ENCODE data around the gene DHX8. TPM values are rescaled to one million over a fixed set of nuclear protein-coding genes. Genes with fewer than 3 reads are reported as not detected.

Gene DHX8
- total RNA-seq, 1 donor from 2014 or later, result 58.6 TPM

DNA sequence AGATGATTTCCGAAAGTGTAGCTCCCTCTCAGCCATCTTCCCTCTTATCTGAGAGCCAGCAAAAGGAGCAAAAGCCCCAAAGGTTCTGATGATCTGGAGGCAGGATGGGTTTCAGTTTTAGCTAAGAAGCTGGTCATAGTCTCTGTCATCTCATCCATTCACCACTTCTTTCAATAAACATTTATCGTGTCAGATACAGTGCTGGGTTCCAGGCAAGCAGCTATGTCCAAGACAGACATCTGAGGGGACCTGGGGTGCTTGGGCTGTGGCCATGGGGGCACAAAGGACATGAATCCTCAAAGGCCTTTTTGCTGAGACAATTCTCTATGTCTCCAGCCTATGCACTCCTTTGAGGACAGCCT is 63.4 kb downstream of the DHX8 start:
- DNase-seq (ENCODE audit: low spot score), result no peak

DNA sequence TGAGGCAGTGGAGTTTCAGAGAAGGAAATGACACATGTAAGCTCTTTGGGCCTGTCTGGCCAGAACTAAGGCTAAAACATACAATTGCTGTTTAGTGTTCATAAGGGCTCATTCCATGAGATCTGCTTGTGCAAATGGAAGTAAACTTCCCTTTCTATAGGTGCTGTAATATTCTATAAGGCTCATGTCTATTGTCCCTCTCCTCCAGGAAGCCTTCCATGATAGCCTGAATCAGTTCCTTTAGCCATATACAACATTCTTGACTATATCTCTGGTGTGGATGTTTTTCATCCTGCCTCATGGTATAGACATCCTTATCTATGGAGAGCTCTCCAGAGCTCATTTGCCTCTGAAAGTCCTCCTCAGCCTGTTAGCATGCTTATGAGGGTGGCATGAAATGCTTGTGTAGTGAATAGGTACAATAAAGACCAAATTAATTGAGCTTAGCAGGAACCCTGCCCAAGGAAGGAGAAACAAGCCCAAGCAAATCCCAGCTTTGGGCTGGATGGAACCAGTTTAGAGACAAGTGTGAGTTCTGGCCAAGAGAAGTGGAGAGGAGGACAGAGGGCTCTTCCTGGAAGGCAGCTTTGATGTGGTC is 64.0 kb downstream of the DHX8 start:
- DNase-seq (ENCODE audit: low spot score), result no peak

DNA sequence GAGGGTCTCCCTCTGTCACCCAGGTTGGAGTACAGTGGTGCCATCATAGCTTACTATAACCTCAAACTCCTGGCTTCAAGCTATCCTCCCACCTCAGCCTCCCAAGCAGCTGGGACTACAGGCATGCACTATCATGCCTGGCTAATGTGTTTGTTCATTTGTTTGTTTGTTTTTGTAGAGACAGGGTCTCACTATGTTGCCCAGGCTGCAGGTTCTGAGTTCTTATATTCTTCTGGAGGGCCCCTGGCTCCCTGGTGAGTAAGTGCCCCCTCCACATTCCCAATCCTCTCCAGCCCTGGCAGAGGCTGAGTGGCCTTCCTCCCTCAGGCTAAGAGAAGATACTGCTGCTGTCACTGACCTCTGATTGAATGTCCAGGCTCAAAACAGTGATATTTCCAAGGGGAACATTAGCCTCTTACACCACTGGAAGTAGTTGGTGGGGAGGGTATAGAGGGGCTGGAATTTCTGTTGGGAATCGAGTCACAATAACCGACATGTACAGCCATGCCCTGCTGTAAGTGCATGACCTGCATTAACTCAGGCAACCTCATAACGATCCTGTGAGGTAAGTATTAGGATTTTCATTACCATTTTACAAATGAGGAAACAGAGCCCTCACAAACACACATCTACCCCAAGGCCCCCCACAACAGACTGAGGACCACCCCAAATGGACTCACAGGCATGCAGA is 65.1 kb downstream of the DHX8 start:
- DNase-seq (ENCODE audit: low spot score), result no peak

DNA sequence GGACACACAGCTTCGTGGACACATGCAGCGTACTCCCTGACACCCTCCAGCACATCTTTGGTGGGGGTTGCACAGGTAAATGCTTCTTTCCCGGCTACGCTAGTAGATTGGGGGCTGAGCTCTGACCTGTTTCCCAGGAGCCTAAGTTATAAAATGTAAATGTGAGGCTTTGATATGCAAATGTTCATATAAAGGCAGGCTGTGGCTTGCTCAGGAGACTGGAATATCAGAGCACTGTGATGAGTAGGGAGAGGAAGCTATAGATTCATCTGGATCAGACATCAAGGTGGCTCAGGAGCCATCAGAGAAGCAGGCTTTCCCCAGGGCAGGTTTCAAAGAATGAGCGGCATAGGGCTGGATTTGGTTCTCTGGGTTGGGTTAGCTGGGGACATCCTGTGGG is 65.7 kb downstream of the DHX8 start:
- no peak for DNase-seq (ENCODE audit: low spot score)

DNA sequence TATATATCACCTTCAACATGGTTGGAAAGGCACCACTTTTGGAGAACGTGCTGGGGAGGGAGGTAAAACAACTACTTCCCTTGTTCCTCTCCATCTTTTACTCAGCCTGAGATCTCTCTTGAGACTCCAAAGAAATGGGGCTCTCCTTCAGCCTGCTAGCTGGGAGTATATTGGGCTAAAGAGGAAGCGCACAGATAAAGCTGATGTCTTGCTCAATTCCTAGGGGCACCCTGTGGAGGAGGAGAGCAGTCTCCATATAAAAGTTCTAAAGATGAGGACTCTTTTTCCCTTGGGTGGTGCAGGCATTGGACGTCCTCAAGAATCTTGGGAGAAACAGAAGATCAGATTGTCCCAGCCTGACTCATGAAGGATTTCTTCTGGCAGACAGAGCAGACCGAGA is 67.0 kb downstream of the DHX8 start:
- DNase-seq (ENCODE audit: low spot score), result no peak

DNA sequence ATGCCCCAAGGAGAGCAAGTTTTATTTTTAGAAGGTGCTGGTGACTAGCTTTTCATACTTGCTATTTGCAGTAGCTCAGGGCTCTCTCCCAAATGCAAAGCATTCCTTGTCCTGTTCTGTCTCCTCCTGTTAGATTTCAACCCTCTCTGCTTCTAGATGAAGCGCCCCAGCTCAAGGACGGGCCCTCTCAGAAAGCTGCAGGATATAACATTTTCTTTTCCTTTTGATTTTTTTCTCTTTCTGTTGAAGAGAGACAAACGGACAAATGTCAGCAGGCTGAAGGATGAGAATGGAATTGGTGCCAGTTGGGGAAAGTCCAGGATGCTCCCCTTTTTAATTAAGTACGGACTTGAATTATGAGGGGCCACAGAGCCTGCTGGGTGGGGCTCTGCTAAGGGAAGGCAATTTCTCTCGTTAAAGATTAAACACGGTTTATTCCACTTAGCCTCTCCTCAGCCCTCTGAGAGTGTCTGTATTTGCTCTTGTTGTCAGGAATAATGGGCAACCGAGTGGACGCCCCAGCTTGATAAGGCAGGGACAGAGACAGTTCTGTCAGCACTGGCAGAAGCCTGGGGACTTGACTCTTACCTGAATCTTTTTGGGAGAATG is 68.6 kb downstream of the DHX8 start:
- no peak for DNase-seq (ENCODE audit: low spot score)

DNA sequence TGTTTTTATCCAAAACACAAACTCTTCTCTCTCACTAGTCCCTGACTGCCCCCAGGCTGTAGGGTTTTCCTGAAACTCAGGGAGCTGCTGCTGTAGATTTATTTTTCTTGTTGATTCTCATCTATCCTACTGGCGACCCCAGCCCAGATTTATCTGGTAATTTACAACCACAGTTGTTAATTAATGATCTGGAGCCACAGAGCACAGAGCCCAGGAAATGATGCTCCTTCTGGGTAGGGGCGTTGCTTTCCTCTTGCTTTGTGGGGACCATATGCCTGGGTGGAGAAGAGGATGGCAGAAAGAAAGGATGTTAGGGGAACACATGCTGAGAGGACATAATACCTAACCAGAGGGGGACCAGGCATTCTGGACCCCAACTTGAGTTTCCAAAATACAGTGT is 69.8 kb downstream of the DHX8 start:
- DNase-seq (ENCODE audit: low spot score), result no peak

DNA sequence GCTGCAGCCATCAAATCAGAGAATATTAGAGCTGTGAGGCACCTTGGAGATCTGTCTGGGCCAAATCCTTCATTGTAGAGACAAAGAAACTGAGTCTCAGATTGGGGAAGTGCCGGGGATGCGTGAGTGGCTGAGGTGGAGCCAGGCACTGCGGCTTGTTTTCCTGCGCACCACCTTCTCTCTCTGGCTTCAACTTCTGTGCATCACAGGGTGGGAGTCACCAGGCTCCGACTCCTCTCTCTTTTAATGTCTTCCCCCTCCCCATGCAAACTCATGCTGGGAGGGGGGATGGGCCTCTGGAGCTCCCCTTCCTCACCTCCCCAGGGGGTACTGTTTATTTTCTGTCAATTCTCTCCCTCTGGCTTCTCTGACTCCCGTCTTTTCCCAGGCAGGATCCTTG is 71.1 kb downstream of the DHX8 start:
- no peak for DNase-seq (ENCODE audit: low spot score)

DNA sequence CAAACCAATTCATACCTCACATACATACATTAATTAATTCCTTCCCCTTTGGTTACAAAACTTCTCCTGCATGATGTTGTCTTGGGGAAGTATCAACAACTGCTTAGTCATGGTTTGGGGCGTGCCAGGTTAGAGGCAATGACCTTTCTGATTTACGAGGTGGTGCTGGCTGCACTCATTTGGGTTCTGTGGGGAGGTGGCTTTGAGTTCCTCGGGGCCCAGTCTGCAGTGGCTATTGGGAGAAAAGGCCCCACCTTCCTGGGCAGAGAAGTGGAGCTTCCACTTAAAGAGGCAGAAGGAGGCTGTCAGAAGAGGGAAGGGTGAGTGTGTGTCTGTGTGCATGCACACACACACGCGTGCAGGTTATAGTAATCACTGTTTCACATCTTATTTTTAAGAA is 72.5 kb downstream of the DHX8 start:
- DNase-seq (ENCODE audit: low spot score), result peak; percentile 62

DNA sequence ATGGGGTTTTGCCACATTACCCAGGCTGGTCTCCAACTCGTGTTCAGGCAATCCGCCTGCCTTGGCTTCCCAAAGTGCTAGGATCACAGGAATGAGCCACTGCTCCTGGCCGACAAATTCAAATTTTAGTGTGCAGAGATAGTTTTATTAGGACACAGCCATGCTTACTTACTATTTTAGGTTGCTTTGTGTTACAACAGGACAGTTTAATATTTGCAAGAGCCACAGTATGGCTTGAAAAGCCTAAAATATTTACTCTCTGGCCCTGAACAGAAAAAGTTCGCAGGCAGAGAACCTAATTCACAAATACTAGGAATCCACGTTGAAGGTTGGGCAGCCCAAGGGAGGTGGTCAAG is 75.0 kb downstream of the DHX8 start:
- no peak for DNase-seq (ENCODE audit: low spot score)

DNA sequence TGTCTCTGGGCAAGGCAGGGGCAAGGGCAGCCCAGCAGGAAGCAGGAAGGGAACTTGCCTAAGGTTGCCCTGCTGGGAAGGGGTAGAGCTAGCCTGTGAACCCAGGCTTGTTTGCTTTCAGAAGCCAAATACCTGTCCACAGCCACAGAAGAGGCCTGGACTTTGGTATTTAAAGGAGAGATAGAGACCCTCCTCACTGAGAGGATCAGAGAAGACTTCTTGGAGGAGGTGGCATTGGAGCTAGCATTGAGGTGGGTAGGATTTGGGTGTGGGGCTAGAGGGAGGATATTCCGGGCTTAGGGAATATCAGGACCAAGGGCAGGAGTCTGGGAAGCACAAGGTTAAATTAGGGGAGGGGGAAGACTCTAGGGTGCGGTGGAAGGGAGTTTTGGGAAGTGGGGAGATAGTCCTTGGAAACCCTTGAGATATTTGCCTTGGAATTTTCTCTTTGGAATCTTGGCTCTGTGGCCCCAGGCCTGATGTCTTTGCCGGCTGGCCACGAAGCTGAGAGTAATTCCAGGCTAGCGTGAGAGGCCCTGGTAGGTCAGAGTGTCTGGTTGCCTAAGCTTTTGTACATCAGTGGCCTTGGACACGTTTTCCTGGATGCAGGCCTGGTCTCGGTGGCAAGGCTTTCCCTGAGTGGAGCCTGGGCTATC is 75.5 kb downstream of the DHX8 start:
- DNase-seq (ENCODE audit: low spot score), result no peak

DNA sequence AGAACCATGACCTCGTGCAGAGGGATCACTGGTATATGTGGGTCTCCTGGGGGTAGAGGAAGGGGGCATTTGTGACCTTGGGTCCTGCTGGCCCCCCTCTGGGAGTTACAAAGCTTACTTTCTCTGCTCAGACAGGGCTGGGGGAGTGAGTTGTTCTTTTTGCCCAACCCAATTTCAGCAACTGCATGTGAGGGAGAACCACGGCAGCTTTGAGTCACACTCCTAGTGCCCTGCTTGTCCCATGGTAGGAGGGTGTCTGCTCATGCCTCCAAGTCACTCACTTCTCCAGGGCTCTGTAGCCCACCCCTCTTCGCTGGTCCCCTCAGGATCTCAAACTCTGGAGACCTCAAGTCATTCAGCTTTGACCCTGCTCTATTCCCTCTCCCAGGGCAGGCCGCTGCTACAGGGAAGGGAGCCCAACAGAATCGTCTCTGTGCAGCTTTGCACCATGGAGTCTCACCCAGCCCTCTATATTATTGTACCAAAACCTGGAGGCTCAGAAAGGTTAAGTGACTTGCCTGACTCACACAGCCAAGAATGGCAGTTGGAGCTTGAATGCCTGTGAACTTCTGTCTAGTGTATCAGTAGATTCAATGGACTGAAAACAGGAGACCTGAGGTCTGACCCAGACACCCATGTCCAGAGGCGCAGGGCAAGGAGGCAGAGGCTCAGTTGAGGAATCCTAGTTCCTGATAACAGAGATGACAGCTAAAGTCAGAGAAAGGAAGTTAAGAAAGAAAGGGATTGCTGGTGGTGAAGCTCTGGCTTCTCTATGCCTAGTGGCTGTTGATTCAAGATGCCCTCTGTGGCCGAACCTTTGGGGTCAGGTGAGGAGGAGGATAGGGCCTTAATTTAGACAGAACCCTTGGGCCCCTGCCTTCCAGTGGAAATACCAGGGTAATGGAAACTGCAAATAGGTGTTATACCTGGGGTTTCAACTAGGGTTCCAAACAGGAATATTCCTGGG is 77.0 kb downstream of the DHX8 start:
- no peak for DNase-seq (ENCODE audit: low spot score)

DNA sequence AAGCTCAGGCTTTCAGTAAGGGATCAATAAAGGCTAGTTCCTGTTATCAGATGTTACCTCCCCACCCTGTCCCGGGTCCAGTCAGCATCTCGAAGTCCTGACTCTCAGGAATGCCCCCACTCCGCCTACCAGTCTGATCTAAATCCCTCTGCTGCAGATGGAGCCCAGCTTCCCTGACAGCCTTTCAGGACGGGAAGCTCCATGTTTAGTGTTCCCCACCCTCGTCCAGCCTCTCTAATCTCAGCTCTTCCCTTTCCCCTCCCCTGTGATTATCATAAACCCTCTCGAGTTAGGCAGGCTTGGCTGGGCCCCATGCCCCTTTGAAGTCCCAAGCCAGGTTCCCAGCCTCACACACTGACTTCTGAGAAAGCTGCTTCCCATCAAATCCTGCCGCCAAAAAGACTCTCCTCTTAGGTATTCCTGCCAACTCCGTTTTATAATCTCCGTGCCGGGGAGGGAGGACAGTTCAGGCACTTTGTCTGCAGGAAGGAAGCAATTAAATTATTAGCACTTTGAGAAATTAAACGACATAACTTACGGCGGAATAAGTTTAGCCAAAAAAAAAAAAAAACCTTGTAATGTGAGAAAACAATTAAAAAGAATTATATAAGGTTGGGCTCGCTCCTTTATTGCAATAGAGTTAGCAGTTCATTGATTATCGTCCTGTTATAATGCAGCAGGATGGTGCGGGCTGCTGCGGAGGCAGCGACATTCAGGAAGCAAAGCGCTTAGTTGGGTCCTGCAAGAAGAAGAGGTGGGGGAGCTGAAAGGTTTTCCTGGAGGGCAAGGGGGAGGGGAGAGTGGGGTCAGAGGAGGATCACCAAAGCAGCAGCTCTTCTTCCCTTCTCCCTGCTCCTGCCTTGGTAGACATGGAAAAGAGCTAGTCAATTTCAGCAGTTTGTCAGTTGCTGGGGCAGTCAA is 79.2 kb downstream of the DHX8 start:
- no peak for DNase-seq (ENCODE audit: low spot score)

DNA sequence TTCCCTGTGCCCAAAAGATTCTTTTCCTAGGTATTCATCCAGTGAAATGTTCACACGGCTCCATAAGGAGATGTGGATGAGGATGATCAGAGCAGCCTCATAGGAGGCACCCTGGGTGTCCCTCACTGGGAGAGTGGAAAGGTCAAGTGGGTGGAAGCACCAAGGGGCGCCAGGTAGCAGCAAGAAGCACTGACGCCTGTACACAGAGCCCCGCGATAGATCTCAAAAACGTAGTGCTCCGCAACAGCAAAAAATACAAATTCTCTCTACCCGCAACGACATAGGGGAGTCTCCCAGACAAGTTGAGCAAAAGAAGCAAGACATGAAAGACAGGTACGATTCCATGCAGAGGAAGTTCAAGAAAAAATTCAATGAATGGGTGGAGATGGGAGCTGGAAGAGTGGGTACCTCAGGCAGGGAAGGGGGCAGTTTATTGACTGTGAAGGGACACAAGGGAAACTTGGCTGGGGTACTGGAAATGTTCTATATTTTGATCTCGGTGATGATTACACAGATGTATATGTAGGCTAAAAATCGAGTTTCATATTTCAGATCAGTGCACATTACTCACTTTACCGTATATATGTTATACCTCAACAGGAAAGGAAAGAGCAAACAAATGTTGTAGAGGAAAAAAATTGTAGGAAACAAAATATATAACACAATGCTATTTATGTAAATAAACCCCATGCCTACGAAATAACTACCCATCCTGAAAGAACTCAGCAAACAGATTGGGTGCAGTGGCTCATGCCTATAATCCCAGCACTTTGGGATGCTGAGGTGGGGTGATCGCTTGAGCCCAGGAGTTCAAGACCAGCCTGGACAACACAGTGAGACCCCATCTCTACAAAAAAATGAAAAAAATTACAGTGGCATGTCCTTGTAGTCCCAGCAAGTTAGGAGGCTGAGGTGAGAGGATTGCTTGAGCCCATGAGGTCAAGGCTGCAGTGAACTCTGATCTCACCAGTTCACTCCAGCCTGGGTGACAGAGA is 80.1 kb downstream of the DHX8 start:
- no peak for DNase-seq (ENCODE audit: low spot score)

DNA sequence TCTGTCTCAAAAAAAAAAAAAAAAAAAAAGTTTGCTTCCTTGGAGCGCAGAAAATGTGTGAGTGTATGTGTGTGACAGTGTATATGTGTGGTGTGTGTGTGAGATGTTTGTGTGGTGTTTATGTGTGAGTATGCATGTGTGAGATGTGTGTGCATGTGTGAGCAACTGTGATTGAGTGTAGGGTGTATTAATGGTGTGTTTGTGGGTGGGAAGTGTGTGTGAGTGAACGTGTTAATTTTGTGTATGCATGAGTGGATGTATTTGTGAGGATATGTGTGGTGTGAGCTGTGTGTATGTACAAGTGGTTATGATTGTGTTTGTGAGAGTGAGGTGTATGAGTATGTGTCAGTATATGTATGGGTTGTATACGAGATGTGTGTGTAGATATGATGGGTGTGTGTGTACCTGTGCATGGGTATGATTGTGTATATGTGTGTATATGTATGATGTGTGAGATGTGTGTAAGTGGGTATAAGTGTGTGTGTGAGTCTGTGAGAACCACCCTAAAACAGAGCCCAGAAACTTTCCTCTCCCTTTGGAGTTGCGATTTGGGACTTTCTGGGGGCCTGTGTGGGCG is 84.8 kb downstream of the DHX8 start:
- no peak for DNase-seq (ENCODE audit: low spot score)

DNA sequence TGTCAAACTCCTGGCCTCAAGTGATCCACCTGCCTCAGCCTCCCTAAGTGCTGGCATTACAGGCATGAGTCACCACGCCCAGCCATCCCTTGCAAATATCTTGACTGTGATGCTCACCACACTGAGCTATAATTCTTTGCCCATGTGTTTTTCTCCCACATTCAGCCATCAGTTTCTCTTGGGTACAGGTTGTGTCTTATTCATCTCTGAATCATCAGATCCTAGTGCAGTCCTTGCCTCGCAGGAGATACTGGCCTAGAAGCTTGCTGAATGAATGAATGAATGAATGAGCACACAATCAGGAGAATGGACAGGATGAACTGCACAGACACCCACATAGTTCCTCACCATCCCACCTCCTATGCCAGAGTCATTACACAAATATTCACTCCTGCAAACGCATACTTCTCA is 86.7 kb downstream of the DHX8 start:
- no peak for DNase-seq (ENCODE audit: low spot score)

DNA sequence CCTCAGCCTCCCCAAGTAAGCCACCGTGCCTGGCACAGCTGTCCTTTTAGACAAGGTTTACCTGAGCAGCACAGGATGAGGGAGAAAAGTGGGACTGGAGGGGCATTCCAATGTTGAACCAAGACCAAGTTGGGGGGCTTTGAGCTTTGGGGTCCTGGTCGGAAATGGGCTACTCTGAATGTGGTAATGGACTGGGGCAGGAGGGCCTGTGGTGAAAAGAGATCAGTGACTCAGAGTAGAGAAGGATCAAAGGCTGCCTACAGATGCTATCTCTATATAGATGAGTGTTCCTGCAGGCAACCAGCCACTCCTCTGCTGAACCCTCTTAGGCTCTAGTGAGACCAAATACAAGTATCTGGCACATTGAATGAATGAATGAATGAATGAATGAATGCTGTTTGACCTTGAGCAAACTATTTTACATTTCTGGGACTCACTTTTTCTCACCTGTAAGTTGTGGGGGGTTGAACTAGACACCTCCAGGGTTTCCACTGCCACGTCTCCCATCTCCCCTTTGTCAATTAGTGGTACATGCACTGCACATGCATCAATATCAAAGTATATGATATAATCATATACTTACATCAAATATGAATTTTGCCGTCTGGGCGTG is 88.7 kb downstream of the DHX8 start:
- no peak for DNase-seq (ENCODE audit: low spot score)

DNA sequence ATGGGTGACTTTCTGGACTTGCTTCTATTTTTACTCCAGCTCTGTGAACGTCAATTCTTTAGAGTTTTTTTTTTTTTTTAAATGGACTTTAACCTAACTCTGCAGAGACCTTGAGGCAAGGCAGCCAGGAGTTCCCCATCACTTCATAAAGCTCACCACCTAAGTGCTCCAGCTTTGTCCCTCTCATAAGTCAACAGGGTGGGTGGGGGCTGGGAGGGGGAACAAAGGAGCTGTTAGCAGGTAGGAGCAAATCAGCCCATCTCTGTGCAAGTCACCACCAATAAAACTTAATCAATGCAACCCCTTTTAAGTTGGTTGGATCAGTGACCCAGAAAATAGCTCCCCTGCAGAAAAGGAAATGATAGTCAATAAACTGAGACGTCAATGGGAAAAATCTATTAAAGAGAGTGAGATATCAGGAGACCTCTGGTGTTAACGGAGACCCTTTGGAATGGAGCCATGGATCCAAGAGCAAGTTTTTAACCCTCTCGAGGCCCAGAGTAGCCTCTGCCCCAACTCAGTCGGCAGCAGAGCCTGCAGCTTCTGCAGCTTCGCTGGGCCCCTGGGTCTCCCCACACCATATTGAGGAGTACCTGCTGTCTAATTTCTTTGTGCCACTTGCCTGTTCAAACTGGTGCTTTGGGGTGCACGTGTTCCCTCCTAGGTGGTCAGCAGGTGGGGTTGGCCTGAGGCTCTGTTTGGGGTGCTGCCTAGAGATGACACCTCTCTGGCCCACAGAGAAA is 90.0 kb downstream of the DHX8 start:
- no peak for DNase-seq (ENCODE audit: low spot score)
